Activated naive CD4-positive, alpha-beta T cell treated with anti-CD3 and anti-CD28 coated beads, Interleukin-2, amount 50 U/mL, for 16 hours (primary cell): ENCODE results near the gene CCL28.

Source experiments
- DNase-seq: peaks from one replicate; pipeline ENCODE4 v3.0.0-alpha.2; 2020

The CCL28 gene

GRCh38 chr5:43354774-43355173 is 57.4 kb downstream of the CCL28 start:
- no peak for DNase-seq

- no peak for DNase-seq
These were observed 58.5 kb downstream of the CCL28 start for GRCh38 chr5:43353668-43354067.

GRCh38 chr5:43352915-43353314 is 59.3 kb downstream of the CCL28 start:
- no peak for DNase-seq

- DNase-seq, result no peak
These were observed 60.1 kb downstream of the CCL28 start for GRCh38 chr5:43352131-43352530.

- DNase-seq, result no peak
These were observed 63.3 kb downstream of the CCL28 start for GRCh38 chr5:43348861-43349363.

GRCh38 chr5:43348207-43348606 is 64.0 kb downstream of the CCL28 start:
- no peak for DNase-seq

- no peak for DNase-seq
These were observed 73.3 kb downstream of the CCL28 start for GRCh38 chr5:43338862-43339261.

GRCh38 chr5:43336159-43336558 is 76.0 kb downstream of the CCL28 start:
- DNase-seq, result no peak

GRCh38 chr5:43335681-43336080 is 76.5 kb downstream of the CCL28 start:
- DNase-seq, result no peak

- DNase-seq, result no peak
These were observed 79.8 kb downstream of the CCL28 start for GRCh38 chr5:43332401-43332800.
